ENCODE data around the gene PNPLA6.
"Not testable (repeated sequence)": the region's sequence is repeated elsewhere in the genome, so short reads cannot be mapped to it uniquely, and the experiment has no call there.

Gene PNPLA6

DNA sequence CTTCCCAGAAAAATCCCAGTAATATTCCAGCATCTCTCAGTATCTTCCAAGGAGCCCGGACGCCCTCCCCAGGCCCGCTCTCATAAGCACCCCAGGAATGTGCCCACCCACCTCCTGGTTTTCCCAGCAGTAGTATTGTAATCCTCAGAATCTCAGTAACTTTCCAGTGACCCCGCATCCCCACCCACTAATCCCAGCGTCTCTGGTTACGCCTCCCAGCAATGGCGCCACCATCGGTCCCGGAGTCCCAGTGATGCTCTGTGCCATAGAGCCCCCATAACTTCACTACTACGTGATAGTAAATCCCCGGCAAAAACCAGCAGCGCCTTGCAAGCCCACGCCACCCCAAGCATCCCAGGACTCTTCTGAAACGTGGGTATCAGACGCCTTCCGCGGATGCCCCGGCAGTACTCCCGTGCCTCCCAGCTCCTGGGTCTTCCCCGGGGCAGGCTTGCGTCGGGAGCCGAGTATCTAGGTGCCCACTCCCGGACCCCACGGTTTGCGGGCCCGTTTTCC lies 928 bp upstream of the PNPLA6 start:
- DNase-seq, result peak; percentile 41

DNA sequence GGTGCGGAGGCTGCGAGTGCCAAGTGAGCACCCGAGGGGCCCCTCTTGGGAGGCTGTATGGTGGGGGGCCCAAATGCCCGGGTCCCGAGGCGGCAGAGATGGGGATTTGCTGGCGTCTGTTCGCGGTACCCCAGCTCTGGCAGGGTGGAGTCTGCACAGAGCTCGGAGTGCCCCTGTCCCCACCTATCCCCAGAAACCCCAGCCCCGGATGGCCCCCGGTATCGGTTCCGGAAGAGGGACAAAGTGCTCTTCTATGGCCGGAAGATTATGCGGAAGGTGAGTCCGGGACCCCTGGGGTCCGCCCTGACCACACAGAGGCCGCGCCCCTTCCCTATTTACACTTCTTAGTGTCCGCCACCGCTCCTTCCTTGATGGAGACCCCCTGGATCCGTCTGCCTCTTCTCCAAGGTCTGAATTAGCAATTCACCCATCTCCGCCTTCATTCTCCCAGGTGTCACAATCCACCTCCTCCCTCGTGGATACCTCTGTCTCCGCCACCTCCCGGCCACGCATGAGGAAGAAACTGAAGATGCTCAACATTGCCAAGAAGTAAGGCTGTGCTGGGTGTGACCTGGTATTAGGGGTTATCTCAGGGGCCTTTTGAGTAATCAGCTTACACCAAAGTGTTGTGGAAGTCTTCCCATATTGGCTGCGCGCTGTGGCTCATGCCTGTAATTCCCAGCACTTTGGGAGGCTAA lies 630 bp downstream of the PNPLA6 start:
- no peak for DNase-seq

DNA sequence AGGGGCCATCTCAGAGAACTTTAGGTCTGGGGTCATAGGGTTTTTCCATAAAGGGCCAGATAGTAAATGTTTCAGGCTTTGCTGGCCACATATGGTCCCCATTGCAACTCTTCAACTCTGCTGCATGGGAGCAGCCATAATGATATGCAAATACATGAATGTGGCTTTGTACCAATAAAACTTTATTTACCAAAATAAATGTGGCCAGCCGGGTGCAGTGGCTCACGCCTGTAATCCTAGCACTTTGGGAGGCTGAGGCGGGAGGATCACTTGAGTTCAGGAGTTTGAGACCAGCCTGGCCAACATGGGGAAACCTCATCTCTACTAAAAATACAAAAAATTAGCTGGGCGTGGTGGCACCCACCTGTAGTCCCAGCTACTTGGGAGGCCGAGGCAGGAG lies 3.5 kb downstream of the PNPLA6 start:
- DNase-seq, result not testable (repeated sequence)

DNA sequence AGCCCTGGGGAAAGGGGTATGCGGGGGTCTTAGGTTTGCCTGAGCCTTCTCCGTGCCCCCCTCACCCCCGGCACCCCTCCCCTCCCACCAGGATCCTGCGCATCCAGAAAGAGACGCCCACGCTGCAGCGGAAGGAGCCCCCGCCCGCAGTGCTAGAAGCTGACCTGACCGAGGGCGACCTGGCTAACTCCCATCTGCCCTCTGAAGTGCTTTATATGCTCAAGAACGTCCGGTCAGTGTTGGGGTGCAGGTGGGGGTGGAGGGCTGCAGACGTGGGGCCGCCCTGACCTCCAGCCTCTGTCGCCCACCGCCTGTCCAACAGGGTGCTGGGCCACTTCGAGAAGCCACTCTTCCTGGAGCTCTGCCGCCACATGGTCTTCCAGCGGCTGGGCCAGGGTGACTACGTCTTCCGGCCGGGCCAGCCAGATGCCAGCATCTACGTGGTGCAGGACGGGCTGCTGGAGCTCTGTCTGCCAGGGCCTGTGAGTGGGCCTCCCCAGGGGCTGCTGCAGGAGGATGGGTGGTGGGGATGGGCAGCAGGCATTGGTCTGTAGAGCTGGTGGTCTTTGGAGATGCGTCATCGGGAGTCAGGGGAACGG lies 4.4 kb downstream of the PNPLA6 start:
- no peak for DNase-seq

DNA sequence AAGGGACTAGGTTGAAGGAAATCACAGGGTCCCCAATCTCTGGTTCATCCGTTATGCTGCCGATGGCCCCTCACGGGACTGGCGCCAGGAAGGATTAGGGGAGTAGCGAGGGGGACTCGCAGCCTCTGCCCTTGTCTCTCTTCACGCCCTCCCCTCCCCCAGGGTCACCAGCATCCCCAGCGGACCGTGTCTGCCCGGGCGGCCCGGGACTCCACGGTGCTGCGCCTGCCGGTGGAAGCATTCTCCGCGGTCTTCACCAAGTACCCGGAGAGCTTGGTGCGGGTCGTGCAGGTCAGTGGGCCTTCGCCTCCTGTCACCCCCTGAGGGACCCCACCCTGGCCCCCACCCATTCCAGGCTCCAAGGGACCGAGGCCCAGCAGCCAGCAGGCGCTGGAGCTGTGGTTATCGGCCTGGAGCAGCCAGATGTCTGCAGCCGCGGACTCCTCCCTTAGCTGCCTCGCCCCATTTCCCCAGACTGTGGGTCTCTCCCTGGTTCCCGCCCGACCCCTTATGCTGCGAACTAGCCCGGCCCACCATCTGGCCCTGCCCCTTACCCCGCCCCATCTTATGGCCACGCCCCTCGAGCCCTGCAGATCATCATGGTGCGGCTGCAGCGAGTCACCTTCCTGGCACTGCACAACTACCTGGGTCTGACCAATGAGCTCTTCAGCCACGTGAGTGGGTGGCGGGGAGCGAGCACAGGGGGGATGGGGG lies 5.4 kb downstream of the PNPLA6 start:
- DNase-seq, result no peak

DNA sequence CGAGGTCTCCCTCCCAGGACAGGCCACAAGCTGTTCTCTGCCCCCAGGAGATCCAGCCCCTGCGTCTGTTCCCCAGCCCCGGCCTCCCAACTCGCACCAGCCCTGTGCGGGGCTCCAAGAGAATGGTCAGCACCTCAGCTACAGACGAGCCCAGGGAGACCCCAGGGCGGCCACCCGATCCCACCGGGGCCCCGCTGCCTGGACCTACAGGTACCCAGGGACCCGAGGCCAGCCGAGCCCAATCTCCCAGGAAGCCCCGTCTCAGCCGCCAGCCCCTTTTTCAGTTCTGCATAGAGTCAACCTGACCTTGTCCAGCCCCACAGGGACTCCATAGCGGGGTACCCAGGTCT lies 5.9 kb downstream of the PNPLA6 start:
- DNase-seq, result no peak

DNA sequence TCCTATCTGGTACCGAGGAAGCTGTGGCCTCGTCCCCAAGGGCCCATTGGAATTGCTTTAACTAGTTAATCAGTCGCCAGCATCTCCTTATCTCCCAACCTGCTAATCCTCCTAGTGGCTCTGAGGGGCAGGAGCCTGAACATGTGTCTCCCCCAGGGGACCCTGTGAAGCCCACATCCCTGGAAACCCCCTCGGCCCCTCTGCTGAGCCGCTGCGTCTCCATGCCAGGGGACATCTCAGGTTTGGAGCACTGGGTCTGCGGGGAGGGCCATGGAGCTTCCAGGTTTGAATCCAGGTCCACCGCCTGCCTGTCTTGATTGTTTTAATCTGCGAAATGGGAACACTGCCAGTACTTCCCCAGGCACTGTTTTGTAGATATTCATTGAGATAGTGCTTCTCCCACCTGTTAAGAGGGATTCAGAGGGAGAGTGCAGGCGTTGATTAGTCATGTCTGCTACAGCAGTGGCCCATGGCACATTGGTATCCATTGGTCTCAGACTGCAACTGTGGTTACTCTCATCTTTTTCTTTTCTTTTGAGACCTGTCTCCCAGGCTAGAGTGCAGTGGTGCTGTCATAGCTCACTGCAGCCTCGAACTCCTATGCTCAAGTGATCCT lies 6.4 kb downstream of the PNPLA6 start:
- DNase-seq, result no peak

DNA sequence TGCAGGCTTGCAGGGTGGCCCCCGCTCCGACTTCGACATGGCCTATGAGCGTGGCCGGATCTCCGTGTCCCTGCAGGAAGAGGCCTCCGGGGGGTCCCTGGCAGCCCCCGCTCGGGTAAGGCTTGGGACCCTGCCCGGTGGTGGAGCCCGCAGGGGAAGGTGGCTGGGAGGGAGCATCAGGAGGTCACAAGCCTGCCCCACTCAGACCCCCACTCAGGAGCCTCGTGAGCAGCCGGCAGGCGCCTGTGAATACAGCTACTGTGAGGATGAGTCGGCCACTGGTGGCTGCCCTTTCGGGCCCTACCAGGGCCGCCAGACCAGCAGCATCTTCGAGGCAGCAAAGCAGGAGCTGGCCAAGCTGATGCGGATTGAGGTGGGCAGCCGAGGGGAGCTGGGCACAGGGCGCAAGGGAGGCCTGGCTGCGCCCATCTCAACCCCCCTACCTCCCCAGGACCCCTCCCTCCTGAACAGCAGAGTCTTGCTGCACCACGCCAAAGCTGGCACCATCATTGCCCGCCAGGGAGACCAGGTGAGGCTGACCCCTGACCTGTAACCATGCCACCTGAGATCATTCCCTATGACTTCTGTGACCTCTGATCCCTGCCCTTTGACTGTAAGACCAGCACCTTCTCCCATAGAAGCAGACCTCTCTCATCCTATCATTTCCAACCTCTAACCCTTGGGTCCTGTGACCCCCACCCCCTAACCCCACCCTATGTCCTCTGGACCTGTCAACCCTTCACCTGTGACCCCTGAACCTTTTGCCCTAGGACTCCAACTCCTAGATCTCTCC lies 7.2 kb downstream of the PNPLA6 start:
- no peak for DNase-seq

DNA sequence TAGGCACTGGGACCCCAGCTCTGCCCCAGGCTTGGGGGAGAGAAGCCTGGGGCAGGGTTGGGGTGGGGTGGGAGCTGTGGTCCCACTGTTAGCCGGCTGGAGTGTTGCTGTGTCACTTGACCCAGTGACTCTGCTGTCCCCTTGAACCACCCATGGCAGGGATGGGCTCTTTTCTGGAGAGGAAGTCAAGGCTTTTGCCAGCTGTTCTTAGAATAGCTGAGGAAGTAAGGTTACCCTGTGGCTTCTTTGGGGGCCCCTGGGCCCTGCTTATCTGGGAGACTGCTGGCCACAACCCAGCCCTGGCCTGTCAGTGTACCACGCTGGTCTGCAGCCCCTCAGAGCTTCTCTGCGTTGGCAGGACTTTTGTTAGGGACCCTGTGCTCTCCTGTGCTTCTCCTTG lies 9.1 kb downstream of the PNPLA6 start:
- no peak for DNase-seq

DNA sequence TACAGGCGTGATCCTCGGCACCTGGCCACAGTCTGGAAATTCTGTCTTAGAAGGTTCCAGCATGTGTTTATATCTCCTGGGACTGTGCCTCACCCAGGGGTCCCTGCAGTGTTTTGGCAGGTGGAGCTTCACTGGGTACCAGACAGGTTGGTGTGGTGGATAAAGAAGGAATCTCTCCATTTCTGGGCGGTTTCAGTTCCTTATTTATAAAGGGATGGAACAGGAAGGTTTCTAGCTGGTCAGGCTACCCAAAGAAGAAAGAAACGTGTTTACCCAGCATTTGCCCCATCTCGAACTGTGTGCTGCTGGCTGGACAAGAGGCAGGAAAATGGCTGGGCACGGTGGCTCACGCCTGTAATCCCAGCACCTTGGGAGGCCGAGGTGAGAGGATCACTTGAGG lies 9.8 kb downstream of the PNPLA6 start:
- no peak for DNase-seq

DNA sequence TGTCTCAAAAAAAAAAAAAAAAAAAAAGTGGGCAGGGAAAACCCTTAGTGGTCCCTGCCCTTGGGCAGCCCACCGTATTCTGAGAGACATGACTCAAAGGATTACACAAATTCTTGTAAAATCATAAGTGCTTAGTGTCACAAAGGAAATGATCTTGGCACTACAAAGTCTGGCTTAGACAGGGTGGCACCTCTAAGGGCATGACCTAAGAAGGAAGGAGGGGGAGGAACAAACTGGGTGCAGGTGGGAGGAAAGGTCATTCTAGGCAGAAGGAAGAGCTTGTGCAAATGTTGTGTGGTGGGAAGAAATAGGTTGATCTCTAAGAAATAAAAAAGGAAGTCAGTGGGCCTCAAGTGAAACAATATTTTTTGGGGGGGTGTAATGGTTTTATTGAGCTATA lies 10.4 kb downstream of the PNPLA6 start:
- DNase-seq, result no peak

DNA sequence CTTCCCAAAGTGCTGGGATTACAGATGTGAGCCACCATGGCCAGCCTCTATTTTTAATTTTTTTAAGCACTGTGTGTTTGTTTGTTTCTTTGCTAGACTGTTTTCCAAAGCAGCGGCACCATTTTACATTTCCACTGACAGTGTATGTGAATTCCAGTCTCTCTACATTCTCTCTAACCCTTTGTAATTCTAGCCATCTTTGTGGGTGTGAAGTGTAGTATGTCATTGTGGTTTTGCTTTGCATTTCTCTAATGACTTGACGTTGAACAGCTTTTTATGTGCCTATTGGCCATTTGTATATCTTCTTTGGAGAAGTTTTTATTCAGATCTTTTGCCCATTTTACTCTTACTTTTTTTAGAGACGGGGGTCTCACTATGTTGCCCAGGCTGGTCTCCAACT lies 11.6 kb downstream of the PNPLA6 start:
- DNase-seq, result no peak

DNA sequence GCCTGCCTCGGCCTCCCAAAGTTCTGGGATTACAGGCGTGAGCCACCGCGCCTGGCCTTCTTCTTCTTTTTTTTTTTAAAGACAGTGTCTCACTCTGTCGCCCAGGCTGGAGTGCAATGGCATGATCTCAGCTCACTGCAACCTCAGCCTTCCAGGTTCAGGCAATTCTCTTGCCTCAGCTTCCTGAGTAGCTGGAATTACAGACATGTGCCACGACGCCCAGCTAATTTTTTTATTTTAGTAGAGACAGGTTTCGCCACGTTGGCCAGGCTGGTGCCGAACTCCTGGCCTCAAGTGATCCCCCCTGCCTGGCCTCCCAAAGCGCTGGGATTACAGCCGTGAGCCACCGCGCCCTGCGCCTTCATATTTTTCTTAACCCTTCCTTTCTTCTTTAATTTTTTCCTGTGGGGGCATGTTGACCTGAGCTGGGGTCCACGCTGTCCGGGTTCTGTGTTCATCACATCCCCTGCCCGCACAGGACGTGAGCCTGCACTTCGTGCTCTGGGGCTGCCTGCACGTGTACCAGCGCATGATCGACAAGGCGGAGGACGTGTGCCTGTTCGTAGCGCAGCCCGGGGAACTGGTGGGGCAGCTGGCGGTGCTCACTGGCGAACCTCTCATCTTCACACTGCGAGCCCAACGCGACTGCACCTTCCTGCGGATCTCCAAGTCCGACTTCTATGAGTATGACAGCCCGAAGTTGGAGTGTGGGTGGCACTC lies 14.1 kb downstream of the PNPLA6 start:
- no peak for DNase-seq

DNA sequence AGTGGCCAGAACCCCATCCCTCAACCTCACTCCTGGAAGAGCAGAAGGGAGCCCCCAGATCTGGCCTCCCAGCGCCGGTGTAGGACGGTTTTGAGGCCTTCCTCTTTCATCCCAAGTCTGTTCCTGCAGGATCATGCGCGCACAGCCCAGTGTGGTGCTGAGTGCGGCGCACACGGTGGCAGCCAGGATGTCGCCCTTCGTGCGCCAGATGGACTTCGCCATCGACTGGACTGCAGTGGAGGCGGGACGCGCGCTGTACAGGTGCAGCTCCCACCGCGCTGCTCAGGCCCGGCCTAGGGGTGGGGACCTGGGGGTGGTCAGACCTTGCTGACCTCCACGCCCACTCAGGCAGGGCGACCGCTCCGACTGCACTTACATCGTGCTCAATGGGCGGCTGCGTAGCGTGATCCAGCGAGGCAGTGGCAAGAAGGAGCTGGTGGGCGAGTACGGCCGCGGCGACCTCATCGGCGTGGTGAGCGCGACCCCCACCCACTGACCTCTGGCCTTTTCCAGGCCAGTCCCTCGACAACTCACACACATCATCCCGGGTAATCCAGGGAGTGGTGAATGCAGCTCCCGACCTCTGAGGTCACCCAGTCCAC lies 14.8 kb downstream of the PNPLA6 start:
- DNase-seq, result no peak

DNA sequence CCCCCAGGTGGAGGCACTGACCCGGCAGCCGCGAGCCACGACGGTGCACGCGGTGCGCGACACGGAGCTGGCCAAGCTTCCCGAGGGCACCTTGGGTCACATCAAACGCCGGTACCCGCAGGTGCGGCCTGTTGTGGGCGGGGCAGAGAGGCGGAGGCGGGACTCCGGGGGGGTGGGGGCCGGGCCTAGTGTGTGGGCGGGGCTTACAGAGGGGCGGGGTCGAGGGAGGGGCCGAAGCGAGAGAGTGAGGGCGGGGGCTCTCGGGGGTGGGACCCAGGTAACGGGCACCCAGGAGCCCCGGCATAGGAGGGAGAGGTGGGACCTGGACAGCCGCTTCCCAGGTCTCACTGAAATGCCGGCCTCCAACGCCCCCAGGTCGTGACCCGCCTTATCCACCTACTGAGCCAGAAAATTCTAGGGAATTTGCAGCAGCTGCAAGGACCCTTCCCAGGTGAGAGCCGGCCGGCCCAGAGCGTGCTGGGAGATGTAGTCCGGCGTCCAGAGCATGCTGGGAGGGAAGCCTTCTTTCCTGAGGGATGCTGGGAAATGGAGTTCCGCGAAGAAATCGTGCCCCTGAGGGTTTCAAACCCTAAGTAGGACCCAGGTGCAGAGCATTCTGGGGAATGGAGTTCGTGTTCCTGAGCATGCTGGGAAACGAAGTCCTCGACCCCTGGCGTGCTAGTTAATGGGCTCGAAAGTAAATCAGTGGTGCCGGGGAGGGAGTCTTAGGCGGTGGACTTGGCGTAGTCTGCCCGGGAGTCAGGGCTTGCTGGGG lies 15.7 kb downstream of the PNPLA6 start:
- DNase-seq, result no peak

DNA sequence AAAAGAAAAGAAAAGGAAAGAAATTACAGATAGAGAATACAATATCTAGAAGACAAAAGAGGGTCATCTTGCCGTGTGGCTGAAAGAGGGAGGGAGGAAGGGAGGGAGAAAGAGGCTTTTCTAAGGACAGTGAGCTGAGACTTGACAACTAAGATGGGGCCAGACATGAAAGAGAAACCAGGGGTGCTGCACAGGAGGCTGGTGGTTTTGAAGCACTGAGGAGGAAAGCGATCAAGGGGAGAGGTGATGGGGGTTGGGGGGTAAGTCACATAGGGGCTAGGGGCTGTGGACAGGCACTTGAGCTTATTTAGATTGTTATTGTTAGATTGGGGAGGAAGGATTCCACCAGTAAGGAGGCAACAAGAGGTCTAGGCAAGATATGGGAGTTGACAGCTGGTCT lies 17.3 kb downstream of the PNPLA6 start:
- no peak for DNase-seq

DNA sequence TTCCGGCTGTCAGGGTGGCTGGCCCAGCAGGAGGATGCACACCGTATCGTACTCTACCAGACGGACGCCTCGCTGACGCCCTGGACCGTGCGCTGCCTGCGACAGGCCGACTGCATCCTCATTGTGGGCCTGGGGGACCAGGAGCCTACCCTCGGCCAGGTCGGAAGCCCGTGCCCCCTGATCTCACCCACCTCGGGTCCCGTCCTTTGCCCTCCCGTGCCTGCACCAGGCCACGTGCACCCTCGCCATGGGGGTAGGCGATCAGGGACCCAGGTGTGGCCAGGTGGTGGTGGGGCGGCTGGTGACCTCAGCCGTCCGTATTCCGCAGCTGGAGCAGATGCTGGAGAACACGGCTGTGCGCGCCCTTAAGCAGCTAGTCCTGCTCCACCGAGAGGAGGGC lies 19.0 kb downstream of the PNPLA6 start:
- DNase-seq, result no peak

DNA sequence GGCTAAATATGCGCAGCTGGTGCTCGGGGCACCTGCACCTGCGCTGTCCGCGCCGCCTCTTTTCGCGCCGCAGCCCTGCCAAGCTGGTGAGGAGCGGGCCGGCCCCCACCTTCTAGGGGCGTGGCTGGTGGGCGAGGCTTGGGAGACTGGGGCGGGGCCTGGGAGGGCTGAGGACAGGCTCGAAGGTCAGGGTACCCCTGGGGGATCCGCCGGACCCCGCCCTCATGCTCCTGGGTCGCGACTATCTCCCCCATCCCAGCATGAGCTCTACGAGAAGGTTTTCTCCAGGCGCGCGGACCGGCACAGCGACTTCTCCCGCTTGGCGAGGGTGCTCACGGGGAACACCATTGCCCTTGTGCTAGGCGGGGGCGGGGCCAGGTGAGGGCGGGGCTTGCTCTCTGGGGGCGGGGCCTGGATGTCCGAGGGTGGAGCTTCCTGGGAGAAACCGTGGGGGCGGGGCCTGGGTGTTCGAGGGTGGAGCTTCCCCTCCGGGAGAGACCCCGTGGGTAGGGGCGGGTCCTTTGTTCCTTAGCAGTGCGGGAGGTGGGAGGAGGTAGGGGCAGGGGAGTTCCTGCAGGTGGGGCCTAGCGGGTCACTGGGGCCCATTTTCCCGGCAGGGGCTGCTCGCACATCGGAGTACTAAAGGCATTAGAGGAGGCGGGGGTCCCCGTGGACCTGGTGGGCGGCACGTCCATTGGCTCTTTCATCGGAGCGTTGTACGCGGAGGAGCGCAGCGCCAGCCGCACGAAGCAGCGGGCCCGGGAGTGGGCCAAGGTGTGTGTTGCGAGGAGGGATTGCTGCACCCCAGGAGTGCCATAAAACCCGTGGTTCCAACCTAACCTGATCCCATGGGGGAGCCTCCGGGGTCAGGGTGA lies 19.7 kb downstream of the PNPLA6 start:
- no peak for DNase-seq

DNA sequence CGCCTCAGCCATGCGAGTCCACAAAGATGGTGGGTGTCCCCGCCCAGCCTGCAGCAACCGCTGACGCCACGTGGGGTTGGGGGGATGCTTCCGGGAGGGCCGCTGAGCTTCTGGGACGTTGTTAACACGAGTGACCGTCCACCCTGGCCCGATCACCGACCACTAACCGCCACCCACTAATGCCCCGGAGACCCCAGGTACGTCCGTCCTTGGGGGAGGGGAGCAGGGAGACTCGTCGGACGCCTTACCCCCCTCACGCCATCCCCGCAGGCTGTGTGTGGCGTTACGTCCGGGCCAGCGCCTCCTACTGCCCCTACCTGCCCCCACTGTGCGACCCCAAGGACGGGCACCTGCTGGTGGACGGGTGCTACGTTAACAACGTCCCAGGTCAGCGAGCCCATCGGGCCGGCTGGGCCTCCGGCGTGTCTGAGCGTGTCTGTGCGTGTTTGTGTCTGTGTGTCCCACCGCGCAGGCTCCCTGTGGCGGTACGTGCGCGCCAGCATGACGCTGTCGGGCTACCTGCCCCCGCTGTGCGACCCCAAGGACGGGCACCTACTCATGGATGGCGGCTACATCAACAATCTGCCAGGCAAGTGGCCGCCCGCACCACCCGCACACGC lies 21.3 kb downstream of the PNPLA6 start:
- no peak for DNase-seq

DNA sequence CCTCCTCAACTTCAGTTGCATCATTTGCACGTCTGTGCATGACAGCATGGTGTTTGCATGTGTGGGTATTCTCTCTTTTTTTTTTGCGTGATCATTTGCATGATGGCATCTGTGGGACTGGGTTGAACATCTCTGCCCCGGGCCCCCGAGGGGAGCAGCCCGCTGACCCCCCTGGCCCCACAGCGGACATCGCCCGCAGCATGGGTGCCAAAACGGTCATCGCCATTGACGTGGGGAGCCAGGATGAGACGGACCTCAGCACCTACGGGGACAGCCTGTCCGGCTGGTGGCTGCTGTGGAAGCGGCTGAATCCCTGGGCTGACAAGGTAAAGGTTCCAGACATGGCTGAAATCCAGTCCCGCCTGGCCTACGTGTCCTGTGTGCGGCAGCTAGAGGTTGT lies 23.1 kb downstream of the PNPLA6 start:
- no peak for DNase-seq

Measured in stimulated activated naive CD4-positive, alpha-beta T cell treated with Interleukin-2 at 50 U/mL for 16 hours (primary cell).